SK-N-MC (cell line): ENCODE data around the gene CLSTN2.

Experiments
- DNase-seq: peaks from one replicate; pipeline ENCODE4 v3.0.0-alpha.2; 2011; ENCODE audit warnings: low read depth, low spot score
- H3K27ac ChIP-seq: fragments of 200-600 bp; sonication (generic); 2 replicates; pipeline ENCODE4 v1.5.1; 2016; ENCODE audit warnings: mixed run types
- H3K36me3 ChIP-seq: fragments of 200-600 bp; sonication (generic); 2 replicates; pipeline ENCODE4 v1.6.1; 2017; ENCODE audit warnings: antibody characterized with exemption, low read length, mixed read lengths; ENCODE audit not compliant: insufficient read depth
- H3K4me3 ChIP-seq: fragments of 200-600 bp; sonication (generic); 2 replicates; pipeline ENCODE4 v1.5.1; 2016
- H3K9ac ChIP-seq: fragments of 200-600 bp; sonication (generic); 2 replicates; pipeline ENCODE4 v1.8.0; 2017; ENCODE audit warnings: mixed run types, mixed read lengths; ENCODE audit not compliant: insufficient read length
- H3K9me3 ChIP-seq: fragments of 200-600 bp; sonication (generic); 2 replicates; pipeline ENCODE4 v1.6.1; 2017; ENCODE audit warnings: low read depth, mild to moderate bottlenecking, antibody characterized with exemption, low read length, moderate library complexity, mixed read lengths
- EZH2 ChIP-seq: fragments of 200-600 bp; sonication (generic); IDR thresholded peaks from one replicate; pipeline ENCODE4 v1.6.1; 2017; ENCODE audit warnings: antibody characterized with exemption
- FOXP2 ChIP-seq: optimal IDR thresholded peaks from 2 replicates; pipeline ENCODE3; 2011; ENCODE audit warnings: mild to moderate bottlenecking, moderate library complexity; ENCODE audit not compliant: insufficient read depth; ENCODE audit errors: extremely low read length, control extremely low read depth
- POLR2AphosphoS5 ChIP-seq: IDR thresholded peaks from 2 replicates; pipeline ENCODE4 v1.6.1; 2012; ENCODE audit warnings: mild to moderate bottlenecking, low read depth, low read length, borderline replicate concordance

CLSTN2 gene

DNA sequence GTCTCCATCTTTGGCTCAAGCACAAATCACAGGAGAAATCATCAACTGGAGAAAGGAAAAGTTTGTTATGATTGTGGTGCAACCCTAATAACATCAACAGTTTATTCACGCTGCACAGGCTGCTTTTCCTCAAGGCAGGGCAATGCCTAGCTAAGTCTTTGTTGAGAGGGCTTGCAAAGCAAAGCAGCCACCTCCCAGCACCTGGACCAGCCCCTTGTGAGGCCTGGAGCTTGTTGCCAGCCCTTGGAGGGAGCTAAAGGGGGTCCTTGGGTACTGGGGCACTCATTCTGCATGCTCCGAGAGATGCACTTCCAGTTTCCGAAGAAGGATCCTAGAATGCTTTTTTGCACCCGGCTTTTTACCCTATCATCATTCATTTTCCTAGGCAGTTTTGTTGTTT is 288.2 kb downstream of the CLSTN2 start:
- Histone ChIP-seq H3K9ac (no peak overlapping the region), H3K4me3 (no peak overlapping the region), H3K9me3 (no peaks in the 10 kb centered on the region), H3K36me3 (no peaks in the 10 kb centered on the region), H3K27ac (no peak overlapping the region)
- TF ChIP-seq FOXP2 (no peak), POLR2AphosphoS5 (no peak), EZH2 (no peak)
- no peak for DNase-seq

DNA sequence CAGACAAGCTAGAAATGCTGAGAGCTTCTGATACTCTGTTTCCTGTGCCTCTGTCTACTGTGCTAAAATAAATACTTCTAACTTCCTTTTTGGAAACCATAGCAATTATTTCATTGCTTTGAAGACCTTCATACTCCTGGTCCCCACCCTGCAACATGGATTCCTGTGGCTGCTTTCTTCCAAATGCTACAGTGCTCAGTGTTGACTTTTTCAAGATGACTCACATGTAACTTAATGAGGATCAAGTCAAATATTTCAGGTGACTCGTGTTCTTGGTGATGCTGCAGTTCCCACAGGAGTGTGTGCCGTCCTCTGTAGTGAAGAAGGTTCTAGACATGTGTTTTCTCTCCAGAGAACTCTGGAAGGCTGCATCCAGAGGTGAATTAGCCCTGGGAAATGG is 288.6 kb downstream of the CLSTN2 start:
- no peaks in the 10 kb centered on the region for H3K9me3 ChIP-seq
- H3K9ac ChIP-seq: no peak overlapping the region
- DNase-seq: no peak
- TF ChIP-seq FOXP2 (no peak), EZH2 (no peak), POLR2AphosphoS5 (no peak)
- H3K27ac ChIP-seq: no peak overlapping the region
- no peaks in the 10 kb centered on the region for H3K36me3 ChIP-seq
- H3K4me3 ChIP-seq: no peak overlapping the region

DNA sequence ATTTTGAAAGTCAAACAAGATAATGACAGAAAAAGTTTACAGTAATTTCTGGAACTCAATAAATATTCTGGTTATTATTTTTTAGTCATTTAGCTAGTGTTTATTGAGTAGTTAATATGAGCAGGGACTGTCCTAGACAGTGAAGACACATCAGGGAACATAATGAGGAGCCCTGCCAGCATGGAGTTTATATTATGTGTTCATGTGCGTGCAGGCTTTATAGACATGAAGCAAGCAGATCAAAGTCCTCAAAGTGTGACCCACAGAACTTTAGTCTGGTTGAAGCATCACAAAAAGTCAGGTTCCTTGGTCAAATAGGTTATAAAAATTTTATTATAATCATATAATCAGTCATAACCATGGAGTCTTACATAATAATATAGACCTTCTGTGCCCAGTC is 289.3 kb downstream of the CLSTN2 start:
- TF ChIP-seq EZH2 (no peak), POLR2AphosphoS5 (no peak), FOXP2 (no peak)
- H3K36me3 ChIP-seq: no peaks in the 10 kb centered on the region
- H3K9ac ChIP-seq: no peak overlapping the region
- H3K27ac ChIP-seq: no peak overlapping the region
- H3K9me3 ChIP-seq: no peaks in the 10 kb centered on the region
- no peak overlapping the region for H3K4me3 ChIP-seq
- DNase-seq: no peak

DNA sequence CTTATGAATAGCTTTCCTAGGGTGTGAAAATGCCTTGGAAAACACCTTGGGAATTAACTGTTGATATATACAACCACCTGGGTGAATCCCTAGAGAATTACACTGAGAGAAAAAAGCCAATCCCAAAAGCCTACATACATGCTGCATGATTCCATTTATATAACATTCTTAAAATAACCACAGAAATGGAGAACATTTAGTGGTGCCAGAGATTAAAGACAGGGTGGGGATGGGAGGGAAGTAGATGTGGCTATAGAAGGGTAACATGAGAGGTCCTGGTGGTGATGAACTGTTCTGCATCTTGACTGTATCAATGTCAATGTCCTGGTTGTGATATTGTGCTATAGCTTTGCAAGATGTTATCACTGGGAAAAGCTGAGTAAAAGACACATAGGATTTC is 291.0 kb downstream of the CLSTN2 start:
- Histone ChIP-seq H3K9ac (no peak overlapping the region), H3K4me3 (no peak overlapping the region), H3K27ac (no peak overlapping the region), H3K36me3 (no peaks in the 10 kb centered on the region), H3K9me3 (no peaks in the 10 kb centered on the region)
- no peak for DNase-seq
- TF ChIP-seq FOXP2: no peak
- TF ChIP-seq EZH2: no peak
- TF ChIP-seq POLR2AphosphoS5: no peak

DNA sequence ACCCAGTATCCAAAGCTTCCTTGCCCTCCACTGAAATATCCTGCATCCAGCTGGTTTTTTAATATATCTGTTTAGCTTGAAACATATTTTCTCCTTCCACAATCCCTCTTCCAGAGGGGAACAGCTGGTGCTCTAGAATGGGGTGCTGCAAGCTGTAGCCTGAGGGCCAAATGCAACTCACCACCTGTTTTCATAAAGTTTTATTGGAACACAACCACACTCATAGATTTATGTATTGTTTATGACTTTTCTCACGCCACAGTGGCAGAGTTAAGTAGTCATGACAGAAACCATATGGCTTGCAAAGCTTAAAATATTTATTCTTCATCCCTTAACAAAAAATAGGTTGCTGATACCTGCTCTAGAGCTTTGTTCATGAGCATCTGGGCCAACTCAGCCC is 298.7 kb downstream of the CLSTN2 start:
- no peak for DNase-seq
- Histone ChIP-seq H3K36me3 (no peaks in the 10 kb centered on the region), H3K9me3 (no peaks in the 10 kb centered on the region), H3K4me3 (no peak overlapping the region), H3K27ac (no peak overlapping the region), H3K9ac (no peak overlapping the region)
- TF ChIP-seq POLR2AphosphoS5: no peak
- no peak for TF ChIP-seq FOXP2
- no peak for TF ChIP-seq EZH2

DNA sequence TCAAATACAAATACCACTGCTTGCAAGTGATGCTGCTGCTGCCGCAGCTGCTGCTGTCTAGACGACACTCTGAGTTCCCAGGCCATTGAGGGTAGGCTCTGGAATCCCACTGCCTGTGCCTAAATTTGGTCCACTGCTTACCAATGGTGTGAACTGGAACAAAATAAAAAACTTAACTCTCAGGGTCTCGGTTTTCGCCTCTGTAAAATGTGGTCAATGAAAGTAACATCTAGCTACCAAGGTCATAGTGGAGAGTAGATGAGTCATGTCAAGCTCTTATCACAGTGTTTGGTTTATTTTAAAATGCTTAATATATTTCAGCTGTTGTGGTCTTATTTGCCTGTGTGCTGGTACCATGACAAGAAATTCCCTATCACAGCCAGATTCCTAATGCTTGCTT is 299.3 kb downstream of the CLSTN2 start:
- Histone ChIP-seq H3K9me3 (no peaks in the 10 kb centered on the region), H3K36me3 (no peaks in the 10 kb centered on the region), H3K4me3 (no peak overlapping the region), H3K27ac (no peak overlapping the region), H3K9ac (no peak overlapping the region)
- no peak for DNase-seq
- no peak for TF ChIP-seq POLR2AphosphoS5
- no peak for TF ChIP-seq FOXP2
- no peak for TF ChIP-seq EZH2

DNA sequence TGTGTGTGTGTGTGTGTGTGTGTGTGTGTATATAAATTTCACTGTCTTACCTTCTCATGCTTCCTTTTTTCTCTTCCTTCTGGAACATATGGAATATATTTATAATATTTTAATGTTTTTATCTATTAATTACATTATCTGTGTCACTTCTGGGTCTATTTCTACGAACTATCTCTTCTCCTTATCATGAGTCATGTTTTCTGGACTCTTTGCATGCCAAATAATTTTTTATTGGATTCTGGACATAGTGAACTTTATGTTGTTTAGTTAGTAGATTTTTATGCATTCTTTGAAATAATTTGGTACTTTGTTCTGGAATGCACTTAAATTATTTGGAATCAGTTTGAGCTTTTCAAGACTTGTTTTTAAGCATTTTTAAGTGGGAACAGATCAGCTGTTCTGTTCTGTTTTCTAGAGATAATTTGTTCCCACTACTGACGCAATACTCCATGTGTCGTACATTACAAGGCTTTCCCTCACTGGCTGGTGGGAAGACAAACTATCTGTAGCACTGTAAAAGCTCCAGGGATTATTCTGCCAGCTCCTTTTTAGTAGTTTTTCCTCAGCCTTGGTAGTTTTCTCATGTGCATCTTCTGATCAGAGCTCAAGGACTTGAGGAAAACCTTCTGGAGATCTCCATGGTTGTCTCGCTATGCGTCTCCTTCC is 302.0 kb downstream of the CLSTN2 start:
- no peak for TF ChIP-seq EZH2
- no peak for TF ChIP-seq POLR2AphosphoS5
- TF ChIP-seq FOXP2: no peak
- no peaks in the 10 kb centered on the region for H3K36me3 ChIP-seq
- no peak overlapping the region for H3K9ac ChIP-seq
- H3K27ac ChIP-seq: no peak overlapping the region
- no peak for DNase-seq
- H3K4me3 ChIP-seq: no peak overlapping the region
- H3K9me3 ChIP-seq: no peaks in the 10 kb centered on the region

DNA sequence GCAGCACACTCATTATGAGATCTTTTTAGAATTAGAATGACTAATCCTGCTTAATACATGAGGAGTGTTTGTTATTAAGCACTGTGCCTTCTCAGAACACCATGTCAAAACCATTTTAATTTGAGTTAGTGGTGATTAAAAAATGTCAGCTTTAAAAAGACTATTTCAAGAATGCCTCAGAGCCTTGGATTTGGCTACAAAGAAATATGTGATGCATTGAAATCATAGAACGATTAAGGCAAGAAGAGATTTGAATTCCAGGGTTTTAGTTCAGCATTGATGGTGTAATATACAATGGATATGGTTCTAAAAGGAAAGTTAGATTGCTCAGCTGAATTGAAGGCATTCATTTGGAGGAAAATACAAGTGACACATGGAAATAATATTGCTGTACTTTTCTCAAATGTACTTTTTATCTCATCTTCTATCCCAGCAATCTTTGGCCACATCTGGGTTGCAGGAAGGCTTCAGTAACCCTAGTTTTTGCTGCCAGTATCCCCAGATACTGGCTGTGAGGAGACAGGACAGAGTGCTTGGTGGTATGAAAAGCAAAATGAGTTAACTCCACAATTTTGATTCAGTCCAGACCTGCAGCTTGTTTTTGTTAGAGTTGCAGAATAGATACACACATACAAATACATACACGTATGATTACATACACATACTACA is 303.8 kb downstream of the CLSTN2 start:
- no peak for TF ChIP-seq POLR2AphosphoS5
- TF ChIP-seq FOXP2: no peak
- no peak for TF ChIP-seq EZH2
- H3K4me3 ChIP-seq: no peak overlapping the region
- H3K36me3 ChIP-seq: no peaks in the 10 kb centered on the region
- no peak overlapping the region for H3K27ac ChIP-seq
- no peak for DNase-seq
- no peaks in the 10 kb centered on the region for H3K9me3 ChIP-seq
- no peak overlapping the region for H3K9ac ChIP-seq
